GM06990 (cell line): ENCODE measurements around the gene MDM1.

Experiments used
- DNase-seq: peaks from one replicate; pipeline ENCODE4 v3.0.0-alpha.2; 2011; ENCODE audit not compliant: insufficient read length; ENCODE audit errors: extremely low read depth
- H3K27me3 ChIP-seq: replicated peaks from 2 replicates; pipeline ENCODE4 v1.6.0; 2011; ENCODE audit warnings: low read length; ENCODE audit not compliant: control insufficient read depth, insufficient read depth
- H3K36me3 ChIP-seq: 2 replicates; pipeline ENCODE4 v1.5.1; 2011; ENCODE audit warnings: low read length; ENCODE audit not compliant: control insufficient read depth, insufficient read depth
- H3K4me3 ChIP-seq: replicated peaks from 2 replicates; pipeline ENCODE4 v1.5.1; 2011; ENCODE audit warnings: low read depth, mild to moderate bottlenecking, control low read depth, low read length
- TF ChIP-seq, protein P1 (sequence below): IDR thresholded peaks from 2 replicates; pipeline ENCODE4 v1.5.1; 2011; ENCODE audit warnings: low read length, control low read depth, mild to moderate bottlenecking, inconsistent platforms; ENCODE audit not compliant: insufficient read depth, poor library complexity, severe bottlenecking

MDM1 gene

GRCh38 chr12:68253504-68253903 lies 78.7 kb downstream of the MDM1 start, which contains the start of gene IL22:
IL22 (minus strand) TSS chr12:68253604; CDS start chr12:68253448, 156 bp downstream.
- Histone ChIP-seq H3K27me3 (no peaks in the 10 kb centered on the region), H3K36me3 (no peaks in the 10 kb centered on the region), H3K4me3 (no peak within 1 kb of the TSS)
- no peak for DNase-seq
- TF ChIP-seq, protein P1, sequence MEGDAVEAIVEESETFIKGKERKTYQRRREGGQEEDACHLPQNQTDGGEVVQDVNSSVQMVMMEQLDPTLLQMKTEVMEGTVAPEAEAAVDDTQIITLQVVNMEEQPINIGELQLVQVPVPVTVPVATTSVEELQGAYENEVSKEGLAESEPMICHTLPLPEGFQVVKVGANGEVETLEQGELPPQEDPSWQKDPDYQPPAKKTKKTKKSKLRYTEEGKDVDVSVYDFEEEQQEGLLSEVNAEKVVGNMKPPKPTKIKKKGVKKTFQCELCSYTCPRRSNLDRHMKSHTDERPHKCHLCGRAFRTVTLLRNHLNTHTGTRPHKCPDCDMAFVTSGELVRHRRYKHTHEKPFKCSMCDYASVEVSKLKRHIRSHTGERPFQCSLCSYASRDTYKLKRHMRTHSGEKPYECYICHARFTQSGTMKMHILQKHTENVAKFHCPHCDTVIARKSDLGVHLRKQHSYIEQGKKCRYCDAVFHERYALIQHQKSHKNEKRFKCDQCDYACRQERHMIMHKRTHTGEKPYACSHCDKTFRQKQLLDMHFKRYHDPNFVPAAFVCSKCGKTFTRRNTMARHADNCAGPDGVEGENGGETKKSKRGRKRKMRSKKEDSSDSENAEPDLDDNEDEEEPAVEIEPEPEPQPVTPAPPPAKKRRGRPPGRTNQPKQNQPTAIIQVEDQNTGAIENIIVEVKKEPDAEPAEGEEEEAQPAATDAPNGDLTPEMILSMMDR, result no peak

DNA sequence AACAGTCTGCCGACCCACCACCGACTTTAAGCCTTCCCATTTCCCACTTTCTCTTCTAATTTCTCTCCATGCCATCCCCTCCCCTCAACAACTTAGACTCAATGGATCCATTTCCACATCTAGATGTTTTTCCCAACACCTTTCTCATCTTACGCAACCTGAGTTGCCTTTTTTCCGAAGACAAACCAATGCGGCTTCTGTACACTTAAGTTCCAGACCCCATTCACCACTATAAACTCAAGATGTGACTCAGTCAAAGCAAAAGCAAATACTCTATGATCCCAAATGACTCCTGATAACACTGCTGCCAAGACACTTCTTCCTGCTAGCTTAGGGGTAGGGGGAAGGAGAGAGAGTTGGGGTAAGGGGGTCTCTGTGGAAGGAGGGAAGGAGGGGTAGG lies 80.1 kb downstream of the MDM1 start:
- no peak for DNase-seq
- Histone ChIP-seq H3K27me3 (no peaks in the 10 kb centered on the region), H3K4me3 (no peak overlapping the region), H3K36me3 (no peaks in the 10 kb centered on the region)
- TF ChIP-seq, protein P1, result no peak

DNA sequence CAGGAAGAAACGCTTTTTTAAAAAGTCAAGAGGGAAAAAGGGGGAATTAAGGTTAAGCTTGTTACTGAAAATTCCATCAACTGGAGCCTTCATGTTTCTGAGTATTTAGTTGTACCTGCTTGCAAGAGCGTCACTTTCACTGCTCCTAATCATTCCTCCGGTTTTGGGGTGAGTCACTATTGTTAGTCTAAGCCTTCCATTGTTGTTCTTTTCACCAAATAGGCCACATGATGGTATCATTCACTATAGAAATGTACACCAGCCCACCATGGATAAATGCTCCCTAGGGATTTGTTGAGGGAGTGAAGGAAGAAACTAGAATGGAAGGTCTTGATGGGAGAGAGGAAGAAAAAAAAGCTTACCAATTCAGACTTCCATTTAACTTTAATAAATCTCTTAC lies 81.7 kb downstream of the MDM1 start:
- TF ChIP-seq, protein P1, result no peak
- no peak for DNase-seq
- Histone ChIP-seq H3K36me3 (no peaks in the 10 kb centered on the region), H3K4me3 (no peak overlapping the region), H3K27me3 (no peaks in the 10 kb centered on the region; the same call in 1 of the 2 replicates)

DNA sequence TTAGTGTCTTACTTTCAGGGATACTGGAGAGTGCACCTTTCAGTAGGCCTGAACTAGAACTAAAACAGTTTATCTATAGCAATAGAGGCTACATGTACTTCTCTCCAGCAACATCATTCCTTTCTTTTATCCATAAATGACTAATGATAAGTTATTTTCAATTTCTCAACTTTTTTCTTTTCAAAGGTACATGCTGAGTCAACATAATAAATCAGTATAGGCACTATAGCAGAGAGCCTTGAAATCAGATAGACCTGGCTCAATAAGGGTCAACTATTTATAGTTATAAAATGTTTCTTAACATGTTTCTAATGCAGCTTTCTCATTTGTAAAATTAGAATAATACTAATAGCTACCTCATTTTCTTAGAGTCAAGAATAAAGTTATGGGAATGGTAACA lies 84.4 kb downstream of the MDM1 start:
- no peaks in the 10 kb centered on the region for H3K36me3 ChIP-seq
- TF ChIP-seq, protein P1, result no peak

DNA sequence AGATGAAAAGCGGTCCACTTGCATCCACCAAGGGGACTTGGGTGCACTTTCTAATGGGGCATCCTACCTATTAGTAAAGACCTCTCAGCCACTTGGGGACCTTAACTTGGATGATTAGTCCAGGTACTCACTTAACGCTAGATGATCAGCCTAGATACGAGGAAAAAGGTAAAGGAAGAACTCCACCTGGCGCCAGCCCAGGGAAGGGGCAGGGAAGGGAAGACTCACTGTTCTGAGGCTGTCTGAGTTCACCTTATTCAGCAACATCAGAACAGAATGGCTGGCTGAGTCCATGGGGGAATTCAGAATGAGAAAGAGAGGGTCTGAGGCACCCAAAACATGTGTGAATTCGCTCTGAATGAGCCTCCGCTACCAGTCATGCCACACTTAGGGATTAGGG lies 85.8 kb downstream of the MDM1 start:
- Histone ChIP-seq H3K27me3 (no peaks in the 10 kb centered on the region; the same call in 1 of the 2 replicates), H3K4me3 (no peak overlapping the region), H3K36me3 (no peaks in the 10 kb centered on the region)
- DNase-seq, result no peak
- TF ChIP-seq, protein P1, result no peak

More for the DNA sequence above, 84.4 kb downstream of the MDM1 start:
- H3K27me3 ChIP-seq, result no peaks in the 10 kb centered on the region; the same call in 1 of the 2 replicates
- no peak overlapping the region for H3K4me3 ChIP-seq
- no peak for DNase-seq
